Keratinocyte (primary cell): ENCODE measurements around the gene NUDT3.

ENCODE experiments used
- EZH2 ChIP-seq: IDR thresholded peaks from one replicate; pipeline ENCODE4 v1.6.1; 2012; ENCODE audit warnings: inconsistent platforms, mild to moderate bottlenecking, low read length, moderate library complexity
- TF ChIP-seq, protein P1 (sequence below), 3 experiments: IDR thresholded peaks in 1 of 3; conservative IDR thresholded peaks in 1 of 3; optimal IDR thresholded peaks in 1 of 3; 2 replicates in 2 of 3; 3 replicates in 1 of 3; pipeline versions ENCODE3 to v1.5.1; 2011; ENCODE audit warnings: low read length in 3 of 3, mild to moderate bottlenecking in 3 of 3, moderate library complexity in 2 of 3, control low read depth in 1 of 3, inconsistent platforms in 1 of 3; ENCODE audit not compliant: insufficient read depth in 2 of 3; ENCODE audit errors: extremely low read depth in 1 of 3

DNA sequence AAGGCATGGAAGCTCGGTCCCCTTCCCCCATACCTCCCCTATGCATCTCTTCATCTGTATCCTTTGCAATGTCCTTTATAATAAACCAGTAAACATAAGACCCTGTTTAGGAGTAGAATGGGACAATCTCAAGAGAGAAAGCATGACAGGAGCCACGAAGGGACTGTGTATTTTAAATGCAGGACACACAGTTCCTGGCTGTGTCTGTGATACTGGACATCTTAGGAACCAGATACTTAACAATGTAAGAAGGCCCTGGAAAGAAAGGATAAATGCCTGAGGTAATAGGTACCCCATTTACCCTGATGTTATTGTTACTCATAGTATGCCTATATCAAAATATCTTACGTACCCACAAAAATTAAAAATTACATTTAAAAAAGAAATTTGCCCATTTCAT is 36.6 kb downstream of the NUDT3 start:
- TF ChIP-seq, protein P1, sequence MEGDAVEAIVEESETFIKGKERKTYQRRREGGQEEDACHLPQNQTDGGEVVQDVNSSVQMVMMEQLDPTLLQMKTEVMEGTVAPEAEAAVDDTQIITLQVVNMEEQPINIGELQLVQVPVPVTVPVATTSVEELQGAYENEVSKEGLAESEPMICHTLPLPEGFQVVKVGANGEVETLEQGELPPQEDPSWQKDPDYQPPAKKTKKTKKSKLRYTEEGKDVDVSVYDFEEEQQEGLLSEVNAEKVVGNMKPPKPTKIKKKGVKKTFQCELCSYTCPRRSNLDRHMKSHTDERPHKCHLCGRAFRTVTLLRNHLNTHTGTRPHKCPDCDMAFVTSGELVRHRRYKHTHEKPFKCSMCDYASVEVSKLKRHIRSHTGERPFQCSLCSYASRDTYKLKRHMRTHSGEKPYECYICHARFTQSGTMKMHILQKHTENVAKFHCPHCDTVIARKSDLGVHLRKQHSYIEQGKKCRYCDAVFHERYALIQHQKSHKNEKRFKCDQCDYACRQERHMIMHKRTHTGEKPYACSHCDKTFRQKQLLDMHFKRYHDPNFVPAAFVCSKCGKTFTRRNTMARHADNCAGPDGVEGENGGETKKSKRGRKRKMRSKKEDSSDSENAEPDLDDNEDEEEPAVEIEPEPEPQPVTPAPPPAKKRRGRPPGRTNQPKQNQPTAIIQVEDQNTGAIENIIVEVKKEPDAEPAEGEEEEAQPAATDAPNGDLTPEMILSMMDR (optimal IDR thresholded peaks at IDR 0.05 in 1 of 3, IDR thresholded peaks at IDR 0.05 in 1 of 3, conservative IDR thresholded peaks at IDR 0.05 in 1 of 3; ENCODE audit: extremely low read depth in 1 of 3, insufficient read depth in 2 of 3, low read length in 3 of 3): no peak
- no peak for TF ChIP-seq EZH2
